Natural killer cell (primary cell): Measurements from ENCODE around the gene OR52K1. TPM values are rescaled to one million over a fixed set of nuclear protein-coding genes. Genes with fewer than 3 reads are reported as not detected.

ENCODE experiments used
- ATAC-seq, 3 donors: fragments of 150-1000 bp in 2 of 3; fragments of 200-7000 bp in 1 of 3; cut with Tn5 transposase; 1 replicate in 1 of 3; 2 replicates in 2 of 3; pipeline ENCODE4 v1.10.0; 2021; ENCODE audit warnings: mild to moderate bottlenecking in 2 of 3, moderate library complexity in 2 of 3
- DNase-seq, 2 donors: peaks; one replicate each; pipeline versions ENCODE4 v3.0.0 to v3.0.0-alpha.2; 2013 to 2021; ENCODE audit warnings: mixed read lengths in 1 of 2
- H3K27ac ChIP-seq: one replicate; pipeline ENCODE4 v1.5.1; 2013; ENCODE audit warnings: mild to moderate bottlenecking, low read length
- H3K27me3 ChIP-seq: one replicate; pipeline ENCODE4 v1.6.1; 2013; ENCODE audit warnings: low read length; ENCODE audit not compliant: control insufficient read depth, insufficient read depth
- H3K36me3 ChIP-seq: one replicate; pipeline ENCODE4 v1.6.1; 2013; ENCODE audit warnings: low read length; ENCODE audit not compliant: control insufficient read depth, insufficient read depth
- H3K4me1 ChIP-seq: one replicate; pipeline ENCODE4 v1.6.1; 2013; ENCODE audit warnings: low read length; ENCODE audit not compliant: control insufficient read depth, insufficient read depth
- H3K4me3 ChIP-seq: one replicate; pipeline ENCODE4 v1.5.1; 2013; ENCODE audit warnings: low read length
- H3K9me3 ChIP-seq: one replicate; pipeline ENCODE4 v1.6.1; 2013; ENCODE audit warnings: low read length; ENCODE audit not compliant: control insufficient read depth, insufficient read depth
- H3K27ac Mint-ChIP-seq, 2 donors: one replicate each; pipeline ENCODE4 v1.8.0; 2022; ENCODE audit warnings: mild to moderate bottlenecking in 2 of 2, mixed read lengths in 2 of 2, moderate library complexity in 1 of 2
- H3K27me3 Mint-ChIP-seq, 2 donors: one replicate each; pipeline ENCODE4 v1.8.0; 2022; ENCODE audit warnings: low read depth in 2 of 2, mixed read lengths in 2 of 2
- H3K36me3 Mint-ChIP-seq: one replicate; pipeline ENCODE4 v1.8.0; 2022; ENCODE audit warnings: mixed read lengths
- H3K4me1 Mint-ChIP-seq, 2 donors: one replicate each; pipeline ENCODE4 v1.8.0; 2022; ENCODE audit warnings: mixed read lengths in 2 of 2
- H3K4me3 Mint-ChIP-seq: one replicate; pipeline ENCODE4 v1.8.0; 2022; ENCODE audit warnings: mild to moderate bottlenecking, moderate library complexity, mixed read lengths
- H3K9me3 Mint-ChIP-seq, 2 donors: one replicate each; pipeline ENCODE4 v1.8.0; 2022; ENCODE audit warnings: mixed read lengths in 2 of 2
- CTCF ChIP-seq: fragments of 200-600 bp; IDR thresholded peaks from one replicate; pipeline ENCODE4 v1.8.0; 2022; ENCODE audit warnings: antibody characterized with exemption
- WGBS: methylation state at CpG from one replicate; pipeline ENCODE4 v1.1.7; 2013; ENCODE audit warnings: missing lambda C conversion rate; ENCODE audit not compliant: insufficient coverage; 5-methylcytosine and 5-hydroxymethylcytosine counted together
- intact Hi-C: fragments of 100-400 bp; cut with micrococcal nuclease; formaldehyde crosslinking; loops from one replicate; pipeline ENCODE4 v1.14.2; 2022
- total RNA-seq, 4 donors: library from RNA; stranded (reverse); fragments of 120-200 nt in 1 of 4; gene quantifications; one replicate each; pipeline versions ENCODE4 v1.2.3 to v1.2.4, GENCODE V29; 2013 to 2022

The OR52K1 gene
- total RNA-seq, 3 donors from 2014 or later (not counting 1 experiment from before 2014, with no cell fraction given): not detected

DNA sequence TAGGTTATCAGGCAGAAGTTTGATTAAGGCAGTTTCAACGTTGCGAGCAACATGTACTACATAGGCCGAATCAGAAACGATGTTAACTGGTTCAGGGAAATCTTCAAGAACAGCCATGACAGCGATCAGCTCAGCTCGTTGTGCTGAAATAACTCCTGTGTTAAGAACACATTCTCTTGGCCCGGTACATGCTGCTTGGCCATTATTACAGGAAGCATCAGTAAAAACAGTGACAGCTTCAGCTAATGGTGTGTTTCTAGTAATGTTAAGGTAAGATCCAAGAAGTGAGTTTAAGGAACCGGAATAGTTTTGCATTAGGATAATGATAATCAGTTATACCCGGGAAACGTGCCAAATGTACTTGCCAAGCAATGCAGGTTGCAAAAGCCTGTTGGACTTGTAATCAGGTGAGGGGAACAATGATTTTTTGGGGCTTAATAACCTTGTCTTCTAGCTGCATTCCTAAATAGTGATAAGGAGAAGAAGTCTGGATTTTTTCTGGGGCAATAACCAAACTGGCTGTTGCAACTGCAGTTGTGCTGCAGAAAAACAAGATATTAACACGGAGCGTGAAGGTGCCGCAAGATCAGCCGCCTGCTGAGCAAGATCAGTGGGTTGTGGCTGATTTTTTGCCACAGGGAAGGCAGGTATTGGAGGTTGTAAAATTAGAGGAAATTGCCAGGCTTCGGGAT lies 14.3 kb downstream of the OR52K1 start:
- H3K4me1 ChIP-seq: no peaks in the 10 kb centered on the region
- DNase-seq (no peak), ATAC-seq (no peak)
- H3K4me3 Mint-ChIP-seq: no peak overlapping the region
- H3K4me1 Mint-ChIP-seq: no peaks in the 10 kb centered on the region
- TF ChIP-seq CTCF: no peak
- no peak overlapping the region for H3K27ac ChIP-seq
- intact Hi-C loops: no loop called here
- H3K27me3 Mint-ChIP-seq: peaks cover 11 to 34% of the 10 kb centered on the region in 2 donors
- 87% methylated on average over 15 of the region's 15 CpGs for WGBS
- no peaks in the 10 kb centered on the region for H3K9me3 Mint-ChIP-seq
- no peak overlapping the region for H3K4me3 ChIP-seq
- no peaks in the 10 kb centered on the region for H3K36me3 ChIP-seq
- no peak overlapping the region for H3K27ac Mint-ChIP-seq
- no peaks in the 10 kb centered on the region for H3K9me3 ChIP-seq
- no peaks in the 10 kb centered on the region for H3K27me3 ChIP-seq
- no peaks in the 10 kb centered on the region for H3K36me3 Mint-ChIP-seq

DNA sequence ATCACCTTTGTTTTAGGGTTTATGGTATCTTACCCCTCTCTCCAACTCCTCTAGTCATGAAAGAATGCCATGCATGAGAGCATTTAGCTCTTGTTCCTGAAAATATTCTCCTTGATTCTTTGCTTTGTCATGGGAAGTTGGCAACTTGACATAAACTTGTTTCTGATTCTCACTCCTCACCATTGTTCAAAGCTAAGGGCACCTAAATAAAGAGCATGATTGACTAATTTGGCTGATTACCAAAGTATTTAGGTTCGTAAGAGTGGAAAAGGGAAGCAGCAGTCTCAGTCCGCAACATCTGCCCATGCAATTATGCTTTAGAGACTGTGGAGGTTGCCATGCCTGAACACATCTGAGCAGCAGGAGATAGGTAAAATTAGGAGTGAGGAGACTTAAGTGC lies 26.4 kb downstream of the OR52K1 start:
- no peaks in the 10 kb centered on the region for H3K27me3 ChIP-seq
- H3K9me3 ChIP-seq: no peaks in the 10 kb centered on the region
- H3K36me3 Mint-ChIP-seq: no peaks in the 10 kb centered on the region
- H3K27ac ChIP-seq: no peak overlapping the region
- H3K4me1 ChIP-seq: no peaks in the 10 kb centered on the region
- ATAC-seq: no peak
- no peak overlapping the region for H3K4me3 Mint-ChIP-seq
- no peak overlapping the region for H3K4me3 ChIP-seq
- H3K27ac Mint-ChIP-seq: no peak overlapping the region
- peaks cover 23 to 34% of the 10 kb centered on the region in 2 donors for H3K27me3 Mint-ChIP-seq
- TF ChIP-seq CTCF: no peak
- no peaks in the 10 kb centered on the region for H3K4me1 Mint-ChIP-seq
- no peaks in the 10 kb centered on the region for H3K36me3 ChIP-seq
- WGBS: 34% methylated on average over 2 of the region's 2 CpGs
- peaks cover 0 to 2% of the 10 kb centered on the region in 2 donors for H3K9me3 Mint-ChIP-seq
- intact Hi-C loops: no loop called here
- DNase-seq: no peak

DNA sequence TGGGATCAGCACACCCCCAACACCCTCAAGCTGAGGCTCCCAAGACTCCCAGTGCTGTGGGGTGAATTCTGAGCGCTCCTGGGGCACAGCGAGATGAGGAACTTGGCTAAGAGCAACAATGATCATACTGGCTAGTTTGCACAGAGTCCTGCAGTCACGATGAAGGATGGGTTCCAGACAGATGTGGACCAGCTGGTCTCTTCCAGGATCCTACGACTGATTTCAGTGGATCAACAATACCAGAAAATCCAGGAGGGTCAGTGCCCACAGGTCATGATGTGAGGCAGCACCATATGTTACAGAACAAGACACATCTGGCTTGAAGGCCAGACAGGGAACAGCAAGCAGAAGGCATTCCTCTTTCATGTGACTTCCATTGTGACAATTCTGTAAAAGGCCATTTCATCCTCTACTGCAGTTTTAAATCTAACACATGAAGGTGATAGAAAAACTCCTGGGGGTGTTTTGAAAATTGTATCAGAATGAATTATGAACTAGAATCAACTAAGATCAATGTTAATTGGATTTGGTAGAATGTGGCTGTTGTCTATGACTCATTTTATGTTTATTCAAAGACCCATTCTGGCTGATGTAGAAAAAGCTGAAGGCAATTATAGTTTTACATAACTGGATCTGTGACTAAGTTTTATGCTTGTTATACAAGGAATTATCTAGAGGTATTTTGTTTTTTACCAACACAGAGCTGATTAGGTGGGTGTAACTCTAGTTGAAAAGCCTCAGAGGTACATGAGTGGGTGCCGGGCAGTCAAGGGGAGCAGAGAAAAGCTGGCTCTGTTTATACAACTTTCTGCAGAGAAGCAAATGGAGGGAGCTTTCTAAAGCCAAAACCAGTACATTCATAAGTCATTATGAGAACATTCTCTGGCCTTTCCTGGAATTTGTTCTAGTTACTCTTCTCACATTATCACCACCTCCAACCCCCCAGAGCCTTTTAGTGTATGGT lies 29.1 kb downstream of the OR52K1 start:
- intact Hi-C loops: no loop called here
- DNase-seq (no peak), ATAC-seq (no peak)
- Histone ChIP-seq H3K4me1 (no peaks in the 10 kb centered on the region), H3K27ac (no peak overlapping the region), H3K9me3 (no peaks in the 10 kb centered on the region), H3K36me3 (no peaks in the 10 kb centered on the region), H3K27me3 (no peaks in the 10 kb centered on the region), H3K4me3 (no peak overlapping the region)
- Mint-ChIP-seq H3K4me3 (no peak overlapping the region), H3K27me3 (peaks cover 22 to 25% of the 10 kb centered on the region in 2 donors), H3K27ac (no peak overlapping the region), H3K9me3 (peaks cover 0 to 3% of the 10 kb centered on the region in 2 donors), H3K36me3 (no peaks in the 10 kb centered on the region), H3K4me1 (no peaks in the 10 kb centered on the region)
- WGBS: 72% methylated on average over 5 of the region's 5 CpGs
- TF ChIP-seq CTCF: no peak
